ENCODE data around the gene ST6GALNAC1. TPM values are rescaled to one million over a fixed set of nuclear protein-coding genes. Genes with fewer than 3 reads are reported as not detected.

ST6GALNAC1 gene
- total and polyA plus RNA-seq, 8 donors, result 0.34 to 4.9 (median 1.2) TPM

- H3K4me1 ChIP-seq, result peaks cover 0 to 6% (median 0%) of the 10 kb centered on the region in 3 donors
- TF ChIP-seq, protein P1, sequence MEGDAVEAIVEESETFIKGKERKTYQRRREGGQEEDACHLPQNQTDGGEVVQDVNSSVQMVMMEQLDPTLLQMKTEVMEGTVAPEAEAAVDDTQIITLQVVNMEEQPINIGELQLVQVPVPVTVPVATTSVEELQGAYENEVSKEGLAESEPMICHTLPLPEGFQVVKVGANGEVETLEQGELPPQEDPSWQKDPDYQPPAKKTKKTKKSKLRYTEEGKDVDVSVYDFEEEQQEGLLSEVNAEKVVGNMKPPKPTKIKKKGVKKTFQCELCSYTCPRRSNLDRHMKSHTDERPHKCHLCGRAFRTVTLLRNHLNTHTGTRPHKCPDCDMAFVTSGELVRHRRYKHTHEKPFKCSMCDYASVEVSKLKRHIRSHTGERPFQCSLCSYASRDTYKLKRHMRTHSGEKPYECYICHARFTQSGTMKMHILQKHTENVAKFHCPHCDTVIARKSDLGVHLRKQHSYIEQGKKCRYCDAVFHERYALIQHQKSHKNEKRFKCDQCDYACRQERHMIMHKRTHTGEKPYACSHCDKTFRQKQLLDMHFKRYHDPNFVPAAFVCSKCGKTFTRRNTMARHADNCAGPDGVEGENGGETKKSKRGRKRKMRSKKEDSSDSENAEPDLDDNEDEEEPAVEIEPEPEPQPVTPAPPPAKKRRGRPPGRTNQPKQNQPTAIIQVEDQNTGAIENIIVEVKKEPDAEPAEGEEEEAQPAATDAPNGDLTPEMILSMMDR (IDR thresholded peaks at IDR 0.05), result no peak
- WGBS, 2 donors, result 64 to 86% methylated on average over 11 of the region's 11 CpGs
- H3K4me3 ChIP-seq, result no peak overlapping the region
- intact Hi-C loops (cut with DNase I), result no loop called here
- no peak for DNase-seq
- no peak for FAIRE-seq
- no peaks in the 10 kb centered on the region for H3K27me3 ChIP-seq
- no peaks in the 10 kb centered on the region for H3K9me3 ChIP-seq
- H3K27ac ChIP-seq, result peak overlapping the region in 3 of 4 donors; percentile 49 to 76 (median 70)
- ATAC-seq, result peak in 3 of 4 donors; percentile 14 to 48 (median 44)
- no peaks in the 10 kb centered on the region for H3K36me3 ChIP-seq
Measured at GRCh38 chr17:76688165-76688622, 44.6 kb upstream of the ST6GALNAC1 start.

DNA sequence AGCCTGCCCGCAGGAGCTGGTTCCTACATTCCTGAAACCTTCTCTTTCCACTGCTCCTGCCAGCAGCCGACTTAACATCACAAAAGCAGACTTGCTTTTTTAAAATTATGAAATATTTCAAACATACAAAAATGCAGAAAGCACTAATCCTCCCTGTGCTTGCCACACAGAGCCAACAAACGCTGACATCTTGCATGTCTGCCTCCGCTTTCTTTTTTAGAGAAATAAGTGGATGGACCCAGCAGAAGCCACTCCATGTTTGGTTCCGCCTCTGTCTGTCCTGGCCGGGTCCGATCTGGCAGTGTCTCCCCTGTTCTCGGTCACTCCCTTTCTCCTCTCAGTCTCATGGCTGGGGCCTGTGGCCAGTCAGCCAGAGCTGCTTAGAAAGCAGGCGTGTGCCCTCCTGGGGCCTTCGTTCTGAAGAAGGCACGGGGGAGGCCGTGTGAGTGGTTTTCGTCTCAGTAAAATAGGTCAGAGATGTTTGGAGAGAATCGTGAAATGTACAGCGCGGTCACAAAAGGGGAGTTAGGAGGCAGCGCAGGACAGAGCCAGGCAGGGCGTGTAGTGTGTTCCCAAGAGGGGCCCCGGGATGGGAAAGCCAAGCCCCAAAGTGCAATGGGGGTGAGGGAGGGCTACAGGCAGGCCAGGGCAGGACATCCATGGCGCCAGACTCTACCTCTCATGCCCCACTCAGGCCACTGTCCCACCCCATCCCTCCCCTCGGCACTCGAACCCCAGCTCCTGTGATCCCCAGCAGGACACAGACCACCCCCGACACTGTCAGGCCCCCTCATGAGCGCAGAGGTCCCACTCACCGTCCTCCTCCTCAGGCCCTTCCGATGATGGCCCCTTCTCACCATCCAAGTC is 44.0 kb upstream of the ST6GALNAC1 start:
- Histone ChIP-seq H3K4me3 (no peak overlapping the region), H3K4me1 (peaks cover 0 to 6% (median 0%) of the 10 kb centered on the region in 3 donors), H3K36me3 (no peaks in the 10 kb centered on the region), H3K9me3 (no peaks in the 10 kb centered on the region), H3K27ac (peak overlapping the region in 3 of 4 donors; percentile 49 to 76 (median 70)), H3K27me3 (no peaks in the 10 kb centered on the region)
- 83 to 87% methylated on average over 26 of the region's 26 CpGs for WGBS, 2 donors
- ATAC-seq, result peak in 3 of 4 donors; percentile 10 to 39 (median 31)
- no peak for DNase-seq
- intact Hi-C loops (cut with DNase I), result no loop called here
- no peak for FAIRE-seq
- TF ChIP-seq, protein P1 (IDR thresholded peaks at IDR 0.05), result no peak

GRCh38 chr17:76686538-76687297 is 43.2 kb upstream of the ST6GALNAC1 start:
- no peak for FAIRE-seq
- DNase-seq, result no peak
- Histone ChIP-seq H3K9me3 (no peaks in the 10 kb centered on the region), H3K4me3 (no peak overlapping the region), H3K27ac (peak overlapping the region in 2 of 4 donors; percentile 70 to 76), H3K27me3 (no peaks in the 10 kb centered on the region), H3K4me1 (peaks cover 0 to 6% (median 0%) of the 10 kb centered on the region in 3 donors), H3K36me3 (no peaks in the 10 kb centered on the region)
- peak in 2 of 4 donors; percentile 14 to 49 for ATAC-seq
- 62 to 73% methylated on average over 15 of the region's 15 CpGs for WGBS, 2 donors
- intact Hi-C loops (cut with DNase I), result no loop called here
- TF ChIP-seq, protein P1 (IDR thresholded peaks at IDR 0.05), result no peak

DNA sequence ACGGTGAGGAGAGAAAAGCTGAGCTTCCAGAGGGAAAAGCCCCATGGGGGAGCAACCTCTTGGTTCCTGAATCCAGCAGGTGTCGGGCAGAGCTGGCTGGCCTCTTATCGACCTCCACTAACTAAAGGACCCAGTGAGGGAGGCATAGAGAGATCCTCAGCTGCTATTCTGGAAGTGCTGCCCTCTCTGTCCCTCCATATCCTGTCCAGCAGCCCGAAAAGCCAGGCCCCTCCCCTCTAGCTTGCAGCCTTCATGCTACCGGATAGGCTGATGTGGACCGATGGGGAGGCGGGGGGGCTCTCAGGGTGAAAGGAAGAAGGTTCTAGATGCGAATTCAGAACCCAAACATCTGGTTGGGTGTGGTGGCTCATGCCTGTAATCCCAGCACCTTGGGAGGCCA is 42.3 kb upstream of the ST6GALNAC1 start:
- no peak for ATAC-seq
- Histone ChIP-seq H3K27ac (peak overlapping the region in 2 of 4 donors; percentile 70 to 76), H3K36me3 (no peaks in the 10 kb centered on the region), H3K4me1 (peaks cover 0 to 6% (median 0%) of the 10 kb centered on the region in 3 donors), H3K27me3 (no peaks in the 10 kb centered on the region), H3K9me3 (no peaks in the 10 kb centered on the region), H3K4me3 (no peak overlapping the region)
- TF ChIP-seq, protein P1 (IDR thresholded peaks at IDR 0.05), result no peak
- FAIRE-seq, result no peak
- no peak for DNase-seq
- intact Hi-C loops (cut with DNase I), result no loop called here
- WGBS, 2 donors, result 87 to 90% methylated on average over 8 of the region's 8 CpGs

Data from pancreas (tissue), 10 donors.